GM11168 (cell line): ENCODE measurements around the gene BCDIN3D.
"Not testable (repeated sequence)": the region's sequence is repeated elsewhere in the genome, so short reads cannot be mapped to it uniquely, and the experiment has no call there.

Source experiments
- in situ Hi-C: fragments of 300-500 bp; cut with MboI; formaldehyde crosslinking; loops from one replicate; pipeline ENCODE4 v1.12.0; 2022; ENCODE audit warnings: low sequenced_read_pairs; ENCODE audit not compliant: unreplicated experiment

BCDIN3D gene

DNA sequence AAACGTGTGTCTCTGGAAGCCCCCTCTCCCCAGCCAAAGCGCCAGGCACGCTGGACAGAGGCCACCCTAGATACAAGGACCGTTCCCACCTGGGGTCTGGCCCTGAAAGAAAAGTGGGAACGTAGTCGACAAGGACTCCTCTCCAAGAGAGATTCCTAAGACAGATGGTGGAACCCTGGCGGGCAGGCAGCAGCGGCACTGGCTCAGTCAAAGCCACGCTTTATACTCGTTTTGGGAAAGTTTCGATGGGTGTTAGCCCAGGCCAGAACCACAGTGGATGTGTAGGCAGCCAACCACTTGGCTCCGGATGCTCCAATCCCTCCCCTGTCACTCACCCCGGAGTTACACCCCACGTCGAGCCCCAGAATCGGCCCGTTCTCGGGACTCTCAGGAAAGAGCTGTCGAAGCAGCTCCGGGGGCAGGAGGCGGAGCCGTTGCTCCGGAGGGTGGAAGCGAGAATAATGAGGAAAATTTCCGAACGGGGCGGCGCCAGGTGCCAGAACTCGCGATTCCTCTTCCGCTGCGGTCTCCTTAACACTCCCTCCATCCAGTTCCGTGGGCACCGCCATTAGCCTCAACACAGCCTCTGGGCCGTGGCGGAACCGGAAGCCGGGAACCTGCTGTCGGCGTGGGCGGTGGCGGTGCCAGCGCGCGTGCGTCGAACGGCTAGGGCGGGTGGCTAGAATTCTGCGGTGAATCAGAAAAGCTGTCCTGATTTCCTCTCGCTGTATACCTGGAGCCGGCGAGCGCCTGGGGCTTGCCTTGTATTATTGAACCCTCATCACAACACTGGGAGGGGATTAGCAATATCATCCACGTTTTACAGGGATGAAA is at the start of gene BCDIN3D:
BCDIN3D (minus strand) TSS at position 588 of the 834 bp plus-strand sequence; CDS start at position 569, 19 bp downstream.
- in situ Hi-C loops, result no loop called here

- in situ Hi-C loops, result no loop called here
Measured at GRCh38 chr12:49892084-49892731, 49.3 kb upstream of the BCDIN3D start.

DNA sequence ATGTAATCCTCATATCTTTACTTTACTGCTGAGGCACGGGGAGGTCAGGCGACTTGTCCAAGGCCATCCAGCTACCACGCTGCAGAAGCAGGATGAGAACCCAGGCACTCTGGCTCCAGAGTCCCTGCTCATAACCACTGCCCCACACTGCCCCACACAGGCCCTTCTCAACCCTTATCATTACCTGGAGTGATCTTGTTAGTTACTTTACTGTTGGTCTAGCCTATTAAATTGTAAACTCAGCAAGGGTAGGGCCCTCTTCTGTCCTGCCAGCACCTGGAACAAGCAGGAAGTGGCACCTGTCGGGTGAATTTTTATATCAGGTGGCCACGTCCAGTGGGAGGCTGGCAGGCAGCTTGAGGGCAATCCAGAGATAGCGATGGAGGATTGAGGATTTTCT is 48.6 kb upstream of the BCDIN3D start:
- in situ Hi-C loops, result no loop called here

DNA sequence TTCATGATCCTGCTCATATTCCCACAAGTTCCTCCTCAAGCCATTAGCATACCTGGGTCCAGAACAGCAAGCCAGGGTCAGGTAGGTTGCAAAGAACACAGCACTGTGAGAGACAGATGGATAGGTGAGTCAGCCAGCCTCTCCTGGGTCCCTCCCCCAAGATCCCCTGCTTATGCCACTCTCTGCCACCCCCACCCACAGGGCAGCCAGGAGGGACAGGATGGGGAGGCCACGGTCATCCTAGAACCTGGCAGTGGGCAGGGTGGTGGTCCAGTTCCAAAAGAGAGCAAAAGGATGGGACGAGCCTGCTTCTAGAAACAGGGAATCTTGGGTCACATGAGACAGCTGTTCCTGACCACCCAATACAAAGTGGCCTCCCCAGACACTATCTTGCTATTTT is 48.1 kb upstream of the BCDIN3D start:
- in situ Hi-C loops, result no loop called here

- in situ Hi-C loops, result no loop called here
Measured at GRCh38 chr12:49890096-49890461, 47.2 kb upstream of the BCDIN3D start.

- in situ Hi-C loops, result no loop called here
Measured at GRCh38 chr12:49889361-49890095, 46.6 kb upstream of the BCDIN3D start.

DNA sequence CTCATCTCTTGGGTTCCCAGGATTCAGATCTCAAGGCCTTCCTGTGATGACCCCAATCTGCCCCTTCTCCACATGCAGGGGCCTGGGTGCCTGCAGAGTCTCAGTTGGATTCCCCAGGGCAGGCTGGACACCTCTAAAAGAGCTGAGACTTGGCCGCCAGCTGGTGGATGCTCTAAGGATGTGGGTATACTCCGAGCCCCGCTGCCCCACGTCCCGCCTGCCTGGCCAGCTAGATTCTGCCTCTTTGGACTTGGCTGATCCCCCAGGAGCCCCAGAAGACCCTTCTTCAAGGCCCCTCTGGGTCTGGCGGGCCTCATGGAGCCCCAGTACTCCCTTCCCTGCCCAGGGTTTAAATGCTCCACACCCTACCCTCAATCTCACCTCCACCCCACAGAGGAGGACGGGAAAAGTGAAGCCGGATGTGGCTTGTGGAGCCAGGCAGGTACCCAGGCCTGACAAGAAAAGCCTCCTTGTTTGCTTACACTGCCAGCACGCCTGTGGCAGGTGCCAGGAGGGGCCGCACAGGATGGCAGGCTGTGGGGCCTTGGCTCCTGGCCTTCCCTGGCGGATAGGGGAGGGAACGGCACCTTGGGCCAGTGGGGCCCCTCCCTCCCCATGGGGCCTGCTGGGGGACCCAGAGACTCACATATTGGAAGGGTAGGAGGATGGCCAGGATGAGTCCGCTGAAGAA is 45.7 kb upstream of the BCDIN3D start:
- in situ Hi-C loops, result no loop called here

GRCh38 chr12:49887536-49888401 is 44.9 kb upstream of the BCDIN3D start:
- in situ Hi-C loops, result no loop called here

DNA sequence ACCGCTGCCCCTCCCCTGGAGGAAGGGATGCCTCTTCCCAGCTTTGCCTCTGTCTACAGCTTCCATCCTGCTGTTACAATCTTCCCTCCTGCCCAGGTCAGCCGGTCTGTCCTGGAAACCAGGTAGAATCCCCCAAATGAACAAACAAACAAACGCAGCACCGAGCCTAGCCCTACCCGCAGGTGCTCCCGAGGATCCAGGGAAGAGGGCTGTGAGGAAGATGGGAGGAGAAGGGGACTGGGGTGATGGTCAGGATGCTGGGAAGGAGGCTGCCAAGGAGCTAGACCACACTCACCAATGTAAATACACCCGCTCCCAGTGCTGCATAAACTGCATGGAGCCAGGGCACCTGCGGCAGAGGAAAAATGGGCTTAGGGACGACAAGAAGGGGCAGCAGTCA is 44.2 kb upstream of the BCDIN3D start:
- in situ Hi-C loops, result no loop called here

DNA sequence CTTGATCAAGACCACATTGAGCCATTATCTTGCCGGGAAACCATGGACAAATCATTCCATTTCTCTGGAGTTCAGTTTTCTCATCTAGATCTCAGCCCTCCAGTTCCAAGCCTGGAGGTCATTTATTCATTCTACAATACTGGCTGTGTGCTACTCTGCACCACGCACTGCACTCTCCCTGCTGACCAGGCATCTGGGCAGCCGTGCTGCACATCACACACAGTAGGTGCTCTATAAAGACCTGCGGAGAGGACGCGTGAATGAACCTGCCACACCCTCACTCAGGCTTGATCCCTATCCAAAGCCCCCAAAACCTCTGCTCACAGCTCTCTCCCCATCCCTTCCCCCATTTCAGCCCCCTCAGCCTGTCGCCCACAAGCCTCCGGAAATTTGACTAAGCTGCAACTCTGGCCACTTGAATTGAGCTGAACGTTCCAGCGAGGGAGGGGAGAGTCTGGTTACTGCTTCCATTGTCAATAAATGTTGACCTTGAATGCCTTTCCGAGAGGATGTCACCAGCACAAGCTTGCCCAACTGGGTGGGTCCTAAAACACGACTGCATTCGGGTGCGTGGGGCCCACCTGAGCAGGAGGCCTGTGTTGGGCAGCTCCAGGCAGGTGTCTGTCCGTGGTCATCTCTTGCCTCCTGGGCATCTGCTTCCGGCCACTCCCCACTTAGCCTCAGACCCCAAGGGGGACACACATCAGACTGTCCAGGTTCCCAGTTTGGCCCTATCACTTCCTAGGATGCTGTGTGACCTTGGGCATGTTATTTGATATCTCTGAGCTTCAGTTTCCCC is 43.0 kb upstream of the BCDIN3D start:
- in situ Hi-C loops, result no loop called here

GRCh38 chr12:49885118-49885517 is 42.2 kb upstream of the BCDIN3D start:
- in situ Hi-C loops, result no loop called here

DNA sequence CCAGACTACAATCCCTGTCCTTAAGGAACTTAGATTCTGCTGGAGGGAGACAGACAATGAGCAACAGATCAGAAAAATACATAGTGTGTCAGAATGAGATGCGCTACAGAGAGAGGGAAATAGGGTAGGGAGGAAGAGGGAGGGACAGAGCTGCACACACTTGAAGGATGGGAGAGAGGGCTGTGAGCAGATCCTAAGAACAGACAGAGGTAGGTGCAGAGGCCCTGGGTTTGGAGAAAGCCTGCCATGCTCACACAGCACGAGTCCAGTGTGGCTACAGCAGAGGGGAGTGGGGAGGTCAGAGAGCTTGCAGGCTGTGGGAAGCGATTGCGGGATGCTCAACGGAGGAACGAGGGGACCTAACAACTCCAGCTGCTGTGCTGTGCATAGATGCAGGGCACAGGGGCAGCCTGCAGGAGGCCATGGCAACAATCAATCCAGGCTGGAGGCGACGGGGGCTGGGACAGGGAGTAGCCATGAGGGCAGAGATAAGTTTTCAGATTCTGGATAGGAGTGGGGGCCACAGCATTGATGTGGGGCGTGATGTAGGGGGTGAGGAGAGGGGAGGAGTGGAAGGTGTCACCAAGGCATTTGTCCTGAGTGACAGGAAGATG is 40.1 kb upstream of the BCDIN3D start:
- in situ Hi-C loops, result no loop called here

GRCh38 chr12:49882248-49882850 is 39.4 kb upstream of the BCDIN3D start:
- in situ Hi-C loops, result no loop called here

GRCh38 chr12:49881415-49882247 is 38.7 kb upstream of the BCDIN3D start:
- in situ Hi-C loops, result no loop called here

- in situ Hi-C loops, result no loop called here
Measured at GRCh38 chr12:49880756-49881414, 38.0 kb upstream of the BCDIN3D start.

- in situ Hi-C loops, result not testable (repeated sequence)
Measured at GRCh38 chr12:49879065-49879464, 36.2 kb upstream of the BCDIN3D start.

DNA sequence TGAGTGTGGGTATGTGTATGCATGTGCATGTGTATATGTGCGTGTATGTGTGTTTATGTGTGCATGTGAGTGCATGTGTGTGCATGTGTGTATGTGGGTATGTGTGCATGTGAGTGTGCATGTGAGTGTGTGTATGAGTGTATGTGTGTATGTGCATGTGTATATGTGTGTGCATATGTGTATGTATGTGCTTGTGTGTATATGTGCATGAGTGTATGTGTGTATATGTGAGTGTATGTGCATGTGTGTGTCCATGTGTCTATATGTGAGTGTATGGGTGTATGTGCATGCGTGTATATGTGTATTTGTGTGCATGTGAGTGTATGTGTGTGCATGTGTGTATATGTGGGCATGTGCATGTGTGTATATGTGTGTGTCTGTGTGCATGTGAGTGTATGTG is 35.1 kb upstream of the BCDIN3D start:
- in situ Hi-C loops, result no loop called here
